B cell (primary cell): ENCODE data around the gene YARS2. TPM values are rescaled to one million over a fixed set of nuclear protein-coding genes. Genes with fewer than 3 reads are reported as not detected.

Experiments
- ATAC-seq: fragments of 200-7000 bp; cut with Tn5 transposase; one replicate; pipeline ENCODE4 v1.10.0; 2021; ENCODE audit warnings: low read depth, mild to moderate bottlenecking, moderate number of reproducible peaks, moderate library complexity
- CTCF ChIA-PET: fragments of 350-600 bp; sonication (Branson Sonifier 250); formaldehyde crosslinking; loops from one replicate; lab custom pipeline; 2021; ENCODE audit warnings: antibody characterized with exemption, inconsistent platforms; lab: Charles Lee
- POLR2A ChIA-PET: fragments of 350-600 bp; sonication (Branson Sonifier 250); formaldehyde crosslinking; loops from one replicate; lab custom pipeline; 2021; ENCODE audit warnings: antibody characterized with exemption; lab: Charles Lee
- DNase-seq: peaks from one replicate; pipeline ENCODE4 v3.0.0; 2013
- H2AFZ ChIP-seq: 2 replicates; pipeline ENCODE4 v1.6.1; 2012; ENCODE audit warnings: mild to moderate bottlenecking, low read depth, low read length; ENCODE audit not compliant: insufficient read depth, poor library complexity, severe bottlenecking
- H3K27ac ChIP-seq, 2 donors: 1 replicate in 1 of 2; 2 replicates in 1 of 2; pipeline ENCODE4 v1.5.1; 2012 to 2013; ENCODE audit warnings: low read length in 2 of 2, mild to moderate bottlenecking in 2 of 2, moderate library complexity in 1 of 2
- H3K27me3 ChIP-seq, 4 experiments: fragments of 200-600 bp in 1 of 4; sonication (generic) in 1 of 4; replicated peaks in 1 of 4; 1 replicate in 2 of 4; 2 replicates in 2 of 4; pipeline versions ENCODE4 v1.6.1 to v1.7.0; 2013 to 2016; ENCODE audit warnings: low read length in 3 of 4, mild to moderate bottlenecking in 2 of 4, mixed read lengths in 1 of 4, moderate library complexity in 1 of 4; ENCODE audit not compliant: insufficient read depth in 4 of 4, control insufficient read depth in 3 of 4; ENCODE audit errors: control extremely low read depth in 1 of 4
- H3K36me3 ChIP-seq, 2 experiments: replicated peaks in 1 of 2; 1 replicate in 1 of 2; 2 replicates in 1 of 2; pipeline versions ENCODE4 v1.6.1 to v1.7.1; 2013; ENCODE audit warnings: low read length in 1 of 2; ENCODE audit not compliant: insufficient read depth in 2 of 2, control insufficient read depth in 1 of 2; ENCODE audit errors: control extremely low read depth in 1 of 2, extremely low read depth in 1 of 2
- H3K4me1 ChIP-seq, 2 donors: fragments of 200-600 bp in 1 of 2; sonication (generic) in 1 of 2; 1 replicate in 1 of 2; 2 replicates in 1 of 2; pipeline versions ENCODE4 v1.5.1 to v1.6.1; 2013 to 2017; ENCODE audit warnings: low read length in 2 of 2; ENCODE audit not compliant: control insufficient read depth in 2 of 2, insufficient read depth in 2 of 2
- H3K4me2 ChIP-seq: replicated peaks from 2 replicates; pipeline ENCODE3; 2012; ENCODE audit warnings: mild to moderate bottlenecking, low read depth, low read length; ENCODE audit not compliant: poor library complexity, severe bottlenecking
- H3K4me3 ChIP-seq, 5 experiments: fragments of 200-600 bp in 1 of 5; sonication (generic) in 1 of 5; 1 replicate in 3 of 5; 2 replicates in 2 of 5; pipeline versions ENCODE4 v1.5.1 to v1.7.0; 2011 to 2016; ENCODE audit warnings: low read length in 4 of 5, mild to moderate bottlenecking in 4 of 5, low read depth in 2 of 5, control low read depth in 1 of 5, moderate library complexity in 1 of 5; ENCODE audit not compliant: insufficient read depth in 1 of 5; ENCODE audit errors: control extremely low read depth in 1 of 5, extremely low read depth in 1 of 5
- H3K79me2 ChIP-seq: fragments of 200-600 bp; sonication (generic); one replicate; pipeline ENCODE4 v1.6.0; 2016; ENCODE audit warnings: low read length; ENCODE audit not compliant: control insufficient read depth, insufficient read depth
- H3K9ac ChIP-seq: fragments of 200-600 bp; sonication (generic); 2 replicates; pipeline ENCODE4 v1.6.1; 2017; ENCODE audit warnings: mild to moderate bottlenecking, low read length, moderate library complexity
- H3K9me3 ChIP-seq, 3 donors: one replicate each; pipeline versions ENCODE4 v1.6.1 to v1.7.1; 2013; ENCODE audit warnings: low read length in 2 of 3; ENCODE audit not compliant: control insufficient read depth in 2 of 3, insufficient read depth in 1 of 3; ENCODE audit errors: control extremely low read depth in 1 of 3
- H4K20me1 ChIP-seq: 2 replicates; pipeline ENCODE4 v1.6.0; 2012; ENCODE audit warnings: mild to moderate bottlenecking, low read length; ENCODE audit not compliant: insufficient read depth, control insufficient read depth, poor library complexity, severe bottlenecking
- H3K27ac Mint-ChIP-seq: one replicate; pipeline ENCODE4 v1.8.0; 2021; ENCODE audit warnings: mixed read lengths
- H3K27me3 Mint-ChIP-seq: one replicate; pipeline ENCODE4 v1.8.0; 2021; ENCODE audit warnings: mixed read lengths
- H3K4me1 Mint-ChIP-seq: one replicate; pipeline ENCODE4 v1.8.0; 2021; ENCODE audit warnings: mixed read lengths
- H3K4me3 Mint-ChIP-seq: one replicate; pipeline ENCODE4 v1.8.0; 2021; ENCODE audit warnings: mixed read lengths
- H3K9me3 Mint-ChIP-seq: one replicate; pipeline ENCODE4 v1.8.0; 2022; ENCODE audit warnings: mixed read lengths; ENCODE audit not compliant: insufficient read depth
- CTCF ChIP-seq: fragments of 200-600 bp; IDR thresholded peaks from one replicate; pipeline ENCODE4 v1.8.0; 2022; ENCODE audit warnings: antibody characterized with exemption, mild to moderate bottlenecking
- EZH2 ChIP-seq: IDR thresholded peaks from 2 replicates; pipeline ENCODE4 v1.6.1; 2012; ENCODE audit warnings: borderline replicate concordance, low read depth, mild to moderate bottlenecking, moderate library complexity, low read length; ENCODE audit not compliant: insufficient read depth, poor library complexity, severe bottlenecking
- WGBS: methylation state at CpG from one replicate; pipeline ENCODE4 v1.1.5; 2013; ENCODE audit warnings: missing lambda C conversion rate; ENCODE audit not compliant: insufficient coverage; 5-methylcytosine and 5-hydroxymethylcytosine counted together
- intact Hi-C: fragments of 100-400 bp; cut with micrococcal nuclease; formaldehyde crosslinking; loops from one replicate; pipeline ENCODE4 v1.10.0; 2022
- polyA plus RNA-seq: library from polyadenylated mRNA; depleted of rRNA; stranded (reverse); fragments of >200 nt; gene quantifications from 2 replicates; pipeline ENCODE4 v1.2.3, GENCODE V29; 2012
- total RNA-seq, 2 donors: library from RNA; stranded (reverse); fragments of 120-200 nt in 1 of 2; gene quantifications; 1 replicate in 1 of 2; 2 replicates in 1 of 2; pipeline versions ENCODE4 v1.2.3 to v1.2.4, GENCODE V29; 2013 to 2022

The YARS2 gene
- total and polyA plus RNA-seq, 2 donors (not counting 1 experiment from before 2014, with no cell fraction given) = 14.6 to 18.8 TPM

DNA sequence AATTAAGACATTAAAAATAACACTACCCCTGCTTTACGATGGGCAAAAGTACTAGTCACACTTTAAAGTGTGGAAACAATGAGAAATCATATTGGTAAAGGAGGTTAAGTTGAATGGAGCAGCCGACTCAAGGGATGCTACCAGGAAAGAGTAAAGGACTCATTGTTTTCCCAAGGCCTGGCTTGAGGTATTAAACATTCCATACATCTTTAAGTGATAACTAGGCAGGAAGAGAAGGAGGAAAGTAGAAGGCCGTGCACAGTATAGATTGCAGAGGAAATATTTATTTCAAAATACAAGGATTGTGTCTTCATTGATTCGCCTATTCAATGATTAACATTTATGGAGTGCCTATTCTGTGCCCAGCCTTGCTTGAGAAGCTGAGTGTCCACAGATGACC, 20.6 kb upstream of the YARS2 start:
- no peaks in the 10 kb centered on the region for H3K4me1 Mint-ChIP-seq
- no peak overlapping the region for H3K27ac Mint-ChIP-seq
- no peak for ATAC-seq
- peaks cover 39% of the 10 kb centered on the region for H3K27me3 Mint-ChIP-seq
- Histone ChIP-seq H3K4me3 (no peak overlapping the region), H3K27ac (no peak overlapping the region), H3K4me1 (no peaks in the 10 kb centered on the region), H3K9me3 (no peaks in the 10 kb centered on the region), H3K36me3 (no peaks in the 10 kb centered on the region), H3K9ac (no peak overlapping the region), H3K27me3 (peaks cover 0 to 7% (median 0%) of the 10 kb centered on the region in 4 experiments), H4K20me1 (no peaks in the 10 kb centered on the region), H2AFZ (no peak overlapping the region), H3K79me2 (no peaks in the 10 kb centered on the region), H3K4me2 (no peak overlapping the region)
- 100% methylated on average over 1 of the region's 4 CpGs for WGBS
- DNase-seq = no peak
- no peak for TF ChIP-seq CTCF
- no peak for TF ChIP-seq EZH2
- ChIA-PET POLR2A (no interaction called here), CTCF (no interaction called here)
- H3K9me3 Mint-ChIP-seq = no peaks in the 10 kb centered on the region
- intact Hi-C loops = no loop called here
- no peak overlapping the region for H3K4me3 Mint-ChIP-seq

- POLR2A ChIA-PET = no interaction called here
- Histone ChIP-seq H2AFZ (no peak overlapping the region), H3K9ac (no peak overlapping the region), H3K27ac (no peak overlapping the region), H3K79me2 (no peaks in the 10 kb centered on the region), H3K4me1 (no peaks in the 10 kb centered on the region), H3K4me3 (no peak overlapping the region), H3K36me3 (no peaks in the 10 kb centered on the region), H3K4me2 (no peak overlapping the region), H3K27me3 (peaks cover 0 to 11% (median 3%) of the 10 kb centered on the region in 4 experiments), H3K9me3 (no peaks in the 10 kb centered on the region), H4K20me1 (no peaks in the 10 kb centered on the region)
- H3K4me3 Mint-ChIP-seq = no peak overlapping the region
- intact Hi-C loops = no loop called here
- CTCF ChIA-PET = no interaction called here
- no peaks in the 10 kb centered on the region for H3K9me3 Mint-ChIP-seq
- no peak overlapping the region for H3K27ac Mint-ChIP-seq
- no peaks in the 10 kb centered on the region for H3K4me1 Mint-ChIP-seq
- no peak for TF ChIP-seq EZH2
- no peak for TF ChIP-seq CTCF
- WGBS = 50% methylated on average over 1 of the region's 6 CpGs
- ATAC-seq (no peak), DNase-seq (no peak)
- H3K27me3 Mint-ChIP-seq = peaks cover 44% of the 10 kb centered on the region
Observed at GRCh38 chr12:32773691-32774090, 18.0 kb upstream of the YARS2 start.
